Peyer's patch (tissue), 4 donors: Measurements from ENCODE around the gene SECISBP2L. TPM values are rescaled to one million over a fixed set of nuclear protein-coding genes. Genes with fewer than 3 reads are reported as not detected.

Source experiments
- DNase-seq, 3 donors: peaks; one replicate each; pipeline ENCODE4 v3.0.0-alpha.2; 2017 to 2019
- H3K27ac ChIP-seq, 4 donors: fragments of 200-600 bp; sonication (generic); one replicate each; pipeline ENCODE4 v1.5.1; 2016 to 2019
- H3K27me3 ChIP-seq, 2 donors: fragments of 200-600 bp; sonication (generic); one replicate each; pipeline ENCODE4 v1.5.1; 2019
- H3K36me3 ChIP-seq, 3 donors: fragments of 200-600 bp; sonication (generic); one replicate each; pipeline ENCODE4 v1.5.1; 2016 to 2019
- H3K4me1 ChIP-seq, 4 donors: fragments of 200-600 bp; sonication (generic); one replicate each; pipeline ENCODE4 v1.5.1; 2016 to 2019
- H3K4me3 ChIP-seq, 4 donors: fragments of 200-600 bp; sonication (generic); 1 replicate in 3 of 4; 2 replicates in 1 of 4; pipeline ENCODE4 v1.5.1; 2016 to 2019; ENCODE audit warnings: mild to moderate bottlenecking in 1 of 4
- H3K9me3 ChIP-seq, 4 donors: fragments of 200-600 bp; sonication (generic); one replicate each; pipeline ENCODE4 v1.5.1; 2016 to 2019; ENCODE audit warnings: mild to moderate bottlenecking in 1 of 4
- CTCF ChIP-seq, 6 experiments: fragments of 450-650 bp in 4 of 6; fragments of 200-600 bp in 2 of 6; sonication (generic) in 1 of 6; IDR thresholded peaks; one replicate each; pipeline ENCODE4 v1.5.1; 2017 to 2019; ENCODE audit warnings: antibody characterized with exemption in 6 of 6, mild to moderate bottlenecking in 3 of 6, moderate library complexity in 1 of 6
- POLR2A ChIP-seq, 2 donors: fragments of 450-650 bp; IDR thresholded peaks; one replicate each; pipeline ENCODE4 v1.5.1; 2017; ENCODE audit warnings: antibody characterized with exemption in 2 of 2, mild to moderate bottlenecking in 2 of 2, moderate library complexity in 2 of 2
- total RNA-seq, 4 donors: library from RNA; depleted of rRNA; stranded (reverse); fragments of >200 nt; gene quantifications; one replicate each; pipeline ENCODE4 v1.1.0, GENCODE V29; 2016

The SECISBP2L gene
- total RNA-seq, 4 donors from 2014 or later = 29.7 to 41.0 (median 34.5) TPM

DNA sequence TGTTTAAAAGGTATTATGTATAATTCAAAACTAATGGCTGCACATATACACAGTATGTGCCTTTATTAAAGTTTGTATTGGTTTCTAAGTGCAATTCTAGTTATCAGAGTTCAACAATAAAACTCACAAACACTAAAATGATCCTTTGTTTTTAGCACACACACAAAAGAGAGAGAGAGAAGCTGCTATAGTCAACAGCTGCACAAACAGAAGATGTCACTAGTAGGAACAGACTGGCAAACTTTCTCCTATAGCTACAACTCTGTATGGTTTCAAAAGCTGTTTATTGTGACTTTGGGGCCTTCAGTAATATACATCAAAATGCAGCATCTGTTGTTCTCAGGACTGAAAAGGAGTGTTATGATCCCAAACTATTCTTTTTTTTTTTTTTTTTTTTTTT lies 6.1 kb downstream of the SECISBP2L start:
- H3K4me1 ChIP-seq = peaks cover 0 to 41% (median 6%) of the 10 kb centered on the region in 4 donors
- TF ChIP-seq POLR2A (IDR thresholded peaks at IDR 0.05) (no peak), CTCF (IDR thresholded peaks at IDR 0.05) (no peak)
- no peak for DNase-seq
- H3K27ac ChIP-seq = no peak overlapping the region
- H3K36me3 ChIP-seq = peaks cover 0 to 3% (median 0%) of the 10 kb centered on the region in 3 donors
- no peaks in the 10 kb centered on the region for H3K9me3 ChIP-seq
- no peak overlapping the region for H3K4me3 ChIP-seq
- no peaks in the 10 kb centered on the region for H3K27me3 ChIP-seq

- no peak for DNase-seq
- peaks cover 0 to 26% (median 0%) of the 10 kb centered on the region in 4 donors for H3K4me1 ChIP-seq
Observed at GRCh38 chr15:49038382-49038781, 7.9 kb downstream of the SECISBP2L start.

DNA sequence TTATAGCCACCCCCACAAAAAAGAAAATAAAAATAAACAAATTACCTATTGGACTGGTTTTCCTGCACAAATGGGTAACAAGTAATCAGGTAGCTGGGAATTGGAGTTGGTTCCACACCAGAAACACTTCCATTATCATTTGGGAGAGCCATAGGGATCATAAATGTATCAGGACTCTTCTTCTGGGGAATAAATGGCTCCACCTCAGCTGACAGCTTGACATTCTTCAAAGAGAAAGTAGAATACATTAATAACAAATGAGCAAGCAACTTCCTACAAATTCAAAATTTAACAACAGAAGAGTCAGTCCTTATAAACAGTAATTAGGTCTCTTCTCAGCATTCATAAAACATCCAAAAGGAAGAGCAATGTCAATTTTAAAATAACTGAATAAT lies 8.7 kb downstream of the SECISBP2L start:
- peaks cover 0 to 7% (median 0%) of the 10 kb centered on the region in 3 donors for H3K36me3 ChIP-seq
- no peak overlapping the region for H3K27ac ChIP-seq
- H3K4me1 ChIP-seq = peaks cover 0 to 23% (median 0%) of the 10 kb centered on the region in 4 donors
- no peak for DNase-seq
- no peak overlapping the region for H3K4me3 ChIP-seq
- no peaks in the 10 kb centered on the region for H3K9me3 ChIP-seq
- H3K27me3 ChIP-seq = no peaks in the 10 kb centered on the region
- TF ChIP-seq CTCF (IDR thresholded peaks at IDR 0.05) = no peak

More at GRCh38 chr15:49038382-49038781, 7.9 kb downstream of the SECISBP2L start:
- Histone ChIP-seq H3K27ac (no peak overlapping the region), H3K27me3 (no peaks in the 10 kb centered on the region), H3K4me3 (no peak overlapping the region), H3K36me3 (peaks cover 0 to 7% (median 0%) of the 10 kb centered on the region in 3 donors), H3K9me3 (no peaks in the 10 kb centered on the region)
- TF ChIP-seq POLR2A (IDR thresholded peaks at IDR 0.05) = no peak
- no peak for TF ChIP-seq CTCF (IDR thresholded peaks at IDR 0.05)

DNA sequence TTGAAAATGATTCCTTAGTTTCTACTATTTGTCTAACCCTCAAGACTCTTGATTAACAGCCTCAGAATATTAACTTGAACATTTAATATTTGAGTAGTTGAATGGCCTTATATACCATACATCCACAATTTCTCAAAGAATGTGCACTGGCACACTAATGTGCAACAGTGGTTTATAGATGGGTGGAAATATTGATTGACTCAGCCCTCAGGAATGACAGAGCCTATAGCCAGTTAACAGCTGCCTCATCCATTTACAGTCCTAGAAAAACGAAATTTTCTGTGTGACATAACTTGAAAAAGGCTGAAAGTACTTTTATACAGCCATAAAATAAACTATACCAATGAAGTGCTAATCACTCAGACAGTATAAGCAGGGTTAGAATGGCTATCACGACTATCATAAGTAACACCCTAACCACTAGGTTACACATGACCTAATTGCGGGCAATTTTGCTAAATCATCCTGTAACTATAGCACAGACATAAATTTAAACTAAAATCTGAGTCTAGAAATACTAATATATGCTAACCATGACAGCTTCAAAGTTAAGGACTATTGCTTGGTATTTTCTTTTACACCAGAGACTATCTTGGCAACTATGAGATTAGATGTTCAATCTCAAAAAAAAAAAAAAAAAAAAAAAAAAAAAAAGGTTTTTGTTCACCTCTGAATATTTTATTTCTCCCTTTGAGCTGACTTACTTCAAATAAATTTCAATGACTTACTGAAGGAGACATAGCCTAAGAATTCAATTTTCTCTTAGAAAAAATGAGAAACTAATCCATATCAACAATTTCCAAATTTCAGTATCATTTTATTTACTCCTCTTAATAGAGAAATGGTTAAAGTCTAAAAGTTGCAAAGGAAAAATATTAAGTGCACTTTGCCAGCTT lies 9.3 kb downstream of the SECISBP2L start:
- Histone ChIP-seq H3K27me3 (no peaks in the 10 kb centered on the region), H3K4me3 (no peak overlapping the region), H3K9me3 (no peaks in the 10 kb centered on the region), H3K4me1 (peaks cover 0 to 16% (median 0%) of the 10 kb centered on the region in 4 donors), H3K36me3 (peaks cover 0 to 7% (median 0%) of the 10 kb centered on the region in 3 donors), H3K27ac (no peak overlapping the region)
- no peak for DNase-seq
- TF ChIP-seq POLR2A (IDR thresholded peaks at IDR 0.05) = no peak
- no peak for TF ChIP-seq CTCF (IDR thresholded peaks at IDR 0.05)

- Histone ChIP-seq H3K36me3 (peaks cover 0 to 7% (median 0%) of the 10 kb centered on the region in 3 donors), H3K27me3 (no peaks in the 10 kb centered on the region), H3K4me3 (no peak overlapping the region), H3K27ac (no peak overlapping the region), H3K4me1 (peaks cover 0 to 9% (median 0%) of the 10 kb centered on the region in 4 donors), H3K9me3 (no peaks in the 10 kb centered on the region)
- DNase-seq = no peak
- TF ChIP-seq CTCF (IDR thresholded peaks at IDR 0.05) = no peak
- TF ChIP-seq POLR2A (IDR thresholded peaks at IDR 0.05) = no peak
Observed at GRCh38 chr15:49035825-49036224, 10.4 kb downstream of the SECISBP2L start.
